Renal cortical epithelial cell (primary cell): ENCODE data around the gene LCN9. TPM values are rescaled to one million over a fixed set of nuclear protein-coding genes. Genes with fewer than 3 reads are reported as not detected.
"Not testable (repeated sequence)": the region's sequence is repeated elsewhere in the genome, so short reads cannot be mapped to it uniquely, and the experiment has no call there.

Experiments
- DNase-seq: peaks from one replicate; pipeline ENCODE4 v3.0.0-alpha.2; 2011; ENCODE audit warnings: low read depth
- total RNA-seq: library from RNA; depleted of rRNA; stranded (reverse); fragments of >200 nt; gene quantifications from 2 replicates; pipeline ENCODE4 v1.2.3, GENCODE V29; 2014

LCN9 gene
- total RNA-seq, 1 donor from 2014 or later = not detected

DNA sequence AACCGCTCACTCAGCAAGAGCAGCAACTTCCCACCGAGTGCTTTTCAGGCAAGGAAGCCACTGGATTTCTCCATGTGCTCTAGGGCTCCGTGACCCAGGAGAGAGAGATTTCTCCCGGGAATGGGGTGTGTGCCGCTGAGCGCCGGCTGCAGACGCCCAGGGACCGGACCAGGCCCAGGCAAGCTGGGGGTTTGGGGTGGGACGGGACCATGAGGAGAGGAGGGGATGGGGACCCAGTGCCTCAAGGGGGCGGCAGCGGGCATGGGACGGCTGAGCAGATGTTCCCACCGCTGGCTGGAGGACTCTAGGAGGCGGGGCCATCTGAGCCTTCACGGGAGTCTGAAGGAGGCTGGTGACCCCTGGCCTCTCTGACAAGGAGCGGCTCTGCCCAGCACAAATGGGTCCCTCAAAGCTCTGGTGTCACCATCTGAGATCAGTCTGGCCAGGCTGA lies 8.5 kb downstream of the LCN9 start:
- no peak for DNase-seq

DNA sequence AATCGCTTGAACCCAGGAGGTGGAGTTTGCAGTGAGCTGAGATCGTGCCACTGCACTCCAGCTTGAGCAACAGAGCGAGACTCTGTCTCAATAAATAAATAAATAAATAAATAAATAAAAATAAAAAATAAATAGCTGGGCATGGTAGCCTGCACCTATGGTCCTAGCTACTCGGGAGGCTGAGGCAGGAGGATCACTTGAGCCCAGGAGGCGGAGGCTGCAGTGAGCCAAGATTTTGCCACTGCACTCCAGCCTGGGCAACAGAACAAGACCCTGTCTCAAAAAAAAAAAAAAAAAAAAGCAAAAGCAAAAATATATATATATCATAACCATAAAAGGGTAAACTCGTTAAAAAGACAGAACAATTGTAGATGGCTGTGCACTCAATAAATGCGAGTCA lies 9.7 kb downstream of the LCN9 start:
- DNase-seq = not testable (repeated sequence)

DNA sequence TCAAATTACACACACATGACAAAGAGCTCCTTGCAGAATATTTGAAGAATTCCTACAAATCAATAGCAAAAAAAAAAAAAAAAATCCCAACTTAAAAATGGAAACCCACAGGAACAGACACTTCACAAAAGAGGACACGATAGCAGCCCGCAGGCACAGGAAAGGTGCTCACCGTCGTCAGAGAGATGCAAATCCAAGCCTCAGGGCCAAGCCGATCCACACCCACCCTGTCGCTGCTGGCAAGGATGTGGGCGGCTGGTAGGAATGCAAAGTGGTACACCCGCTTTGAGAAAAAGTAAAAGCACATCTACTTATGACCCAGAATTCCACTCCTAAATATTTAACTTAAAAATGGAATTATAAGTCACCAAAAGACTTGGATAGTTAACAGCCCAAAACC lies 10.8 kb downstream of the LCN9 start:
- DNase-seq = no peak

DNA sequence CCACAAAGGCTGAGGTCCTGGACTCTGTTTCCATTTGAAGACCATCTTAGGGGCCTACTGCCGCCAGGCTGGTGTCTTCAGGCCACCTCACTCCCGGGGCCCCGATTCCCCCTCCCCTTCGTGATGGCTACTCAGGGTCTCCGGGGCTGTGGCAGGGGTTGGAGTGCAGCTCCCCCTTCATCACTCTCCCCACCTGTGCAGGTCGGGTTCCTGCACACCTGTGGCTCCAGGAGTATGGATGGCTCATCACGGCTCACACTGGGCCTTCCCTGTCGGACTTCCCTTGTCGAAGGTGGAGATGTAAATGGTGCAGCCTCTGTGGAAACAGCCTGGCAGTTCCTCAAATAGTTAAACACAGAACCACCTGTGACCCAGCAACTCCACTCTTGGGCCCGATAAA lies 11.9 kb downstream of the LCN9 start:
- no peak for DNase-seq

DNA sequence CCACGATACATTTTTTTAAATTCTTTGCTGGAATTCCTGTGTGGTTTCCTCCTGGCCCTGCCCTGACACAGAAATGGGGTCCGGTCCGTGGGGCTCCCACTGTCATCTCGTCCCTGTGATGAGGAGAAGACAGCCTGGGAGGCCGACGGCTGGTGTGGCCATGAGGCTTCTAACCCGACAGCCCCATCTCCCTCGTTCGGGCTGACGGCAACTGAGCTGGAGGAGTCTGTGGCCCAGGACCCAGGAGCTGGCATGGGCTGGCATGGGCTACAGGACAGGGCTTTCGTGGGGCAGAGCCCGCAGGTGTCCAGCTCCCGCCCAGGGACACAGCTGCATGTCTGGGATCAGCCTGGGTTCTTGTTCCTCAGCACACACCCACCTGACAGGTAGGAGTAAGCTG lies 13.8 kb downstream of the LCN9 start:
- no peak for DNase-seq

DNA sequence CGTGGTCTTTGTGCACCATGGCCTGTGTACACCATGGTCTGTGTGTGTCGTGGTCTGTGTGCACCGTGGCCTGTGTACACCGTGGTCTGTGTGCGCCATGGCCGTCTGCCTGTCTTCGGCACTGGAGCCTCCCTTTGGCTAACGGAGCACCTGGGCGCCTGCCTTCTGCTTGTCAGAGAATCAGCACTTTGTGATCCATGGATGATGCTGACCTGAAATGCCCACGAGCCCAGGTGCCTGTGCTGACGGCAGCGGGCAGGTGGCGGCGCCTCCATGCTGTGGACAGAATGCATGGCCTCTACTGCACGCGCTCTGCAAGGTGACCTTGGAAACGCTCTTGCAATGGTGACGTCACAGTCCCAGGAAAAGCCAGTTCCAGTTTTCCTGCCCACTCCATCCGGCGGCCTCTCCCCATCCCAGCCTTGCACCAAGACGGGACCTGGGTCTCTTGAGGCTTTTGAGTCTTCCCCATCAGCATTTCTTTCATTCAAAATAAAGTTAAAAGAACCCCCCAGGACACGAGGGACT lies 14.6 kb downstream of the LCN9 start:
- DNase-seq = no peak

DNA sequence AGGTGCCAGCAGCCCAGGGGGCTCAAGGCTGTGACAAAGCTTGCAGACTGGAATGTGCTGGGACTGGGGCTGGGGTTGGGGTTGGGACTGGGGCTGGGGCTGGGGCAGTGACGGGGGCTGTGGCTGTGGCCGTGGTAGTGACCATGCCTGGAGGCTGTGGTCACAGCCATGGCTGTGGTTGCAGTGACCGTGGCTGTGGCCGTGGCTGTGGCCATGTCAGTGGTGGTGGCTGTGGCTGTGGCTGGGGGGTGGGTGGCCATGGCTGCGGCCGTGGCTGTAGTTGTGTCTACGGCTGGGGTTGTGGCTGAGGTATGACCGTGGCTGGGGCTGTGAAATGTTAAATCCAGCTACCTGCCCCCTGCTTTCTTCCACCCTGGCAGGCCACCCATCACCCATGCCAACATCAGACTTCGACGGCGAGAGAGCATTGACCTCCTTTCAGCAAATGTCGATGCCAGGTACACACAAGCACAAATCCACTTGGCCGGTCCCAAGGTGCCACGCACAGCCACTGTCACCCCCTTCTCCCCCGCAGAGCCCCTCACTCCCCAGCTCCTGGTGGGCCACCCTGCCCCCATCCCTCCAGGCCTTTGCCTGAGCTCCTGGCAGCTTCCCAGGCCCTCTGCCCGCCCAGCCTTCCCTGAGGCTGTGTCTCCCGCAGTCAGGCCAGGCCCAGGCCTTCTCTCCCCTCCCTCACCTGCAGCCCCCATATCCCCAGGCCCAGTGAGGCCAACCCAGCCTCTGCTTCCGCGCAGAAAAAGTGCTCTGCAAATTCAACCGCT lies 15.3 kb downstream of the LCN9 start:
- no peak for DNase-seq

DNA sequence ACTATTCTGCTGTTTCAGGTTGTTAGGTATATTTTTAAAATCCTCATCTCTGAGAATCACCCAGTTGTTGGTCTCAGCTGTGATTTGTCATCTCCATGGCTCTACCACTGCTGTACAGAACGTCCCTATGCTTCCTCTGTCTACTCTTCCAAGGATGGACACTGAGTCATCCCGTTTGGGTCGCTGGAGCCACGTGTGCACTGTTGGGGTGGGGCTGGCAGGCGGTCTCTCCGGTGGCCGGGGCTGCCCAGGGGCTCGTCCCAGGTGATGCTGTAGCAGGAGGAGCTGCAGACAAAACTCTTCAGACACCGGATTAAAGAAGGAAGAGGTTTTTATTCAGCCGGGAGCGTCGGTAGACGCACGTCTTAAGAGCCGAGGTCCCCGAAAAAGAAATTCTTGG lies 16.9 kb downstream of the LCN9 start:
- DNase-seq = no peak

DNA sequence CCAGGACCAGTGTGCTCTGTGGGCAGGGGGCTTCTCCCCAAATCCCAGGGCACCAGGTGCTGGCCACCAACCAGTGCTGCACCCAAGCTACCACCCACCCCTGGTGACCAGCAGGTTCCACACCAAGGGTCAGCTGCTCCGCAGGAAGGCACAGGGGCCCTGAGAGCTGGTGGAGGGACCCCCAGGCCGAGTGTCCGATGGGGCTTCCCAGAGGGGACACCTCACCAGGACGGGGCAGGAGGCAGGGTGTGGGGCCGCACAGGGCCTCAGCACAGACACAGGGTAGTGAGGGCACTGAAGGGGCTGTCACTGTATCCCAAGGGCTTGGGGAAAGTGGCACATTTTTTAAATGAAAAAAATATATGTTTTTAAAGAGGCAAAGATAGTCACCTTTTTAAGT lies 18.1 kb downstream of the LCN9 start:
- DNase-seq = no peak

DNA sequence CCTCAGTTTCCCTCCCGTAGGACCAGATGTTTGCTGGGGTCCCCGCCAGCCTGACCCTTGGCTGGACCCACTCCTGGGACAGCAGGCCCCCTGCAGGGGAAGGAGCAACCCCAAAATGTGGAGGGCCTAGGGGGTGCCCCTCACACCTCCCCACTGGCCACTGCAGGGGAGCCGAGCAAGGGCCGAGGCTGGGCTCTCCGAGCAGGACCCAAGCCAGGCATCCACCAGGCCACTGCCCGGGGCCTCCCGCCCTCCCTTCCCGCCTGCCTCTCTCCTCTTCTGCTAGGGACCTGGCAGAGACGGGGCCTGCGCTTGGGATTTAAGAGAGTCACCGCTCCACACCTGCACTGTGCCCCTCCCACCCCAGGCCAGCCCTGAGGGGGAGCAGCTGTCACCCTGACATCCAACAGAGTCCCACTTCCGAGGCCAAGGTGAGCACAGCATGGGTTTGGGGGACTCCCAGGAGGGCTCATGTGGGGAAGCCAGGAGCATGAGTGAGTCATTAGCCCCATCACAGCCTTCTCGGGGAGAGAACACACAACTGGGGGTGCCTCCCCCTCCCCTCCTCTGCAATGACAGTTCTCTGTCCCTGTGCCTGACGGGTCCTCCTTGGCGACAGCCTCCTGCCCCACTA lies 20.4 kb downstream of the LCN9 start:
- no peak for DNase-seq

DNA sequence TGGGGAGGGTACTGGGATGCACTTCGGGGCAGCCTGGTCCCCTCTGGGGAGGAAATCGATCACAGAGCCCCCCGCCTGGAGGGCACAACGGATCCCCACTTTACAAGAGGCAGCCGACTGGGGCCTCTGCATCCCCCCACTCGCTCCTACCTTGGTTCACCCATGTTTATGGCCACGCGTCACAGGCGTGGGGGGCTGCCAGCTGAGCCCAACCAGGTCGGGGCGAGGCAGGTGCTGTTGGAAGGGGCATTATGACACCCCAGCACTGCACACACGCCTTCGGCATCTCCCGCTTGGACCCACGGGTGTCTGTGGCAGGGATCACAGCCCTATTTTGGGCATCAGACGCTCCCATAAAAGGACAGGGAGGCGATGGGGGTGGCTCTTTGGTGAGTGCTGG lies 21.6 kb downstream of the LCN9 start:
- no peak for DNase-seq

DNA sequence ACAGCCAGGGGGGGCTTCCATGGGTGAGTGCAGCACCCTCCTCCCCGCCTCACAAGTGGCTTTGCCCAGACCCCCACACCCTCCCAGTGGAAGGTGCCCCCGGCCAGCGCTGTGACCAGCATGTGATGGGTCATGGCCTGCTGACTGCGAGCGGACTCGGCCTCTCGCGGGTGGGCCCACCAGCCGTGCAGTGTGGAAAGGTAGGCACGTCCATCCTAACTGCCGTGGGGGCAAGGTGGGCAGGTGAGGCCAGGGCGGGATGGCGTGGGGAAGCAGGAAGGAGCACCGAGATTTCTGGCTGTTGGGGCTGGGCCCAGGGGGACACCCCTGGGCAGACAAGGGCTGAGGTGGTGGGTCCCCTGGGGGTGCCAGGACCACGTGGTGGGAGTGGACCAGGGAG lies 24.1 kb downstream of the LCN9 start:
- no peak for DNase-seq

DNA sequence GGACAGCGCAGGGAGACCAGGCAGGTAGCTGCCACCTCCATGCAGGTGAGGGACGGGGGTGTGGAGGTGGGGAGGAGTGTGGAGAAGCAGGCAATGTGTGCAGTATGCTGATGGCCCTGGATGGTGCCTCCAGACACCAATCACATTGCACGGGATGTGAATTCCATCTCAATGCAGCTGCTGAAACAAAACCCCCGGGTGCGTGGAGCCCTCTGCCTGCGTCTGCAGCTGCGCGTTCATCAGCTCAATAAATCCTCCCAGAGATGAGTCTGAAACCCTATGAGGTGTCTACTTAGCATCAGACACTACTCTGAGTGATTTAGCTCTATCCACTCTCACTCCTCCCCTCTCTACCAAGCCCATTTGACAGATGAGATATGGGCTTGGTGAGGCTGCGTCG lies 25.9 kb downstream of the LCN9 start:
- DNase-seq = no peak

DNA sequence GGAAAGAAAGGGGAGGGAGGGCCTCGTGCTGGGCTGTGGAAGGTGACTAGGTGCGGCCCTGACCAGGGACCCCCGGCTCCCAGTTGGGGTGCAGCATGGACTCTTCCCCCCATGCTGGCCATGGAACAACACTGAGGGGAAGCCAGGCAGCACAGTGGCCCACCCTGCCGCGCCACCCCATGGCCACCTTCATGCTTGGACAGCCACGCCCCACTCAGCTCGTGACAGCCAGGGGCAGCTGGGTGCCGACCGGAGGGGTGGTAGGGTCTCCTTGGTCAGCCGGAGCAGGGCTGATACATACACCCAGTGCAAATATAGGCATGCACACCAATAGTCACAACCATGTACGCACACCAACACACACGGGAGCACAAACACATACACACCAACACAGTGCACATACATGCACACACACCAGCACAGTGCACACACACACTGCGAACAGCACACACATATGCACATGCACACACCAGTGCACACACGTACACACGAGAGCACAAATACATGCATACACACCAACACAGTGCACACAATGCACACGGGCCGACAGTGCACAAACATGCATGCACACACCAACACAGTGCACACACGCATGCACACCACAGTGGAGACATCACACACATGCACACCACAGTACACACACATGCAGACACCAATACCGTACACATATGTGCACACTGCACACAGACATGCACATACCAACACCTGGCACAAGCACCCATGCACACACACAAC lies 27.9 kb downstream of the LCN9 start:
- DNase-seq = no peak

DNA sequence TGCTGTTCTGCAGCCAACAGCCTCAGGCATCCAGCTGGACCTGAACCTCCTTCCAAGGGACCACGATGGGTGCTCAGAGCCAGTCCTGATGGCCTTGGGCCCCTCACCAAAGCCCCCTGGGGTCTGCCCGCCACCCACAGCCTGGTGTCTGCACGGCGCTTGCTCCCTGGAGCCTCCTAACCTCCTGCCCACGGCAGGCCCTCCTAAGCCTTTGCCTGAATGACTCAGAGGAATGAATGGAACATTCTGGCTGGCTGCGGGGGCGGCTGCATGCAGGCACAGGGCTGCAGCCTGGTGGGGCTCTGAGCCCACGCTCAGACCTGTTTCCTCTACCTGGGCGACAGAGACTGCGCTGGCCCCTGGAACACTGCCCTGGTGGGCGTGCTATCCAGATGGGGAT lies 29.3 kb downstream of the LCN9 start:
- DNase-seq = peak; percentile 7

DNA sequence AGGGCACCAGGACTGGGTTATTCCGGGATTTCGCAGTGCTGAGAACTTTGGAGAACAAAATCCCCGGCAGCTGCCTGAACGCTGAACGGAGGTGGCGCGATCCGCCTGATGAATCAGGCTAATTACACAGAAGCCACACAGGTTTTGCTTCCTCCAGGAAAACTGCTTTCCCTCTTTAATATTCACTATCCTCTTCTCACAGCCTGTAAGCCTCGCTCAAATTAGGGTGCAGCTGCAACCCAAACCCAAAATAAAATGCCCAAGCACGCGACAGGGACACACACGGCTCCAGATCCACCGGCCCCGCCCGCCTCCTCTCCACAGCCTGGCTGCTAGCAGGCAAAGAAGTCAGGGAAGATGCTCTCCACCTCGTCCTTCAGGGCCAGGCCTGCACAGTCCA lies 30.2 kb downstream of the LCN9 start:
- DNase-seq = no peak

DNA sequence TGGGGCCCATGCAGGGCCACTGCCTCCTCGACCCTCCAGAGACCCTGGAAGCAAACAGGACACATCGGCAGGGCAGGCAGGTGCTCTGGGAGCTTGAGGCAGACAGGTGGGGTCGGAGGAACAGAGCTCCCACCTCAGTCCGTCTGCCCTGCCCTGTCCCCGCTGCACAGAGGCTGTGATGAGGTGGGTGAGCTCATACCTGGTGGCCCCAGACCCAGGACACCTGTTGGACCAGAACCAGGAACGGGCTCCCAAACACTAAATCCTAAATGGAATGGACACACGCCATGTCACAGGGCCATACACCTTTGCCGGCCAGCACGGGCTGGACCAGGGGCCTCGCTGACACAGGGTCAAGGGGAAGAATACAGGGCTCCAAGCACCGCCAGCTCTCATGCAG lies 30.7 kb downstream of the LCN9 start:
- no peak for DNase-seq

DNA sequence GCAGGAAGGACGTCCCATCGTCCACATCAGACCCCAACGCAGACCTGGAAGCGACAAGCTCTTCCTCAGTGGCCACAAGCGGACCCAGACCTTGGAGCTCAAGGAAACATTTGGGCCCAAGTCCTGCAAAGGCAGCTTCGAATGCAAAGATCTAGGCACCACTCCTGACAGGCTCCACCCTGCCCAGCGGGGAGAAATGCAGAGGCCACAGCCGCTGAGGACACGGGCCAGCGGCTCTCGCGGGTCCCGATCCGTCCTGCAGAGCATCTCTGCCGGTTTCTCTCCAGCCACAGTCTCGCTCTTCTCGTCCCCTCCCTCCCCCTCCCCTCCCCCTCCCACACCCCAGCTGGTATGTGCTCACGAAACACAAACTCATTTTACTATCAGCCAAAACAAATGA lies 31.3 kb downstream of the LCN9 start:
- no peak for DNase-seq

DNA sequence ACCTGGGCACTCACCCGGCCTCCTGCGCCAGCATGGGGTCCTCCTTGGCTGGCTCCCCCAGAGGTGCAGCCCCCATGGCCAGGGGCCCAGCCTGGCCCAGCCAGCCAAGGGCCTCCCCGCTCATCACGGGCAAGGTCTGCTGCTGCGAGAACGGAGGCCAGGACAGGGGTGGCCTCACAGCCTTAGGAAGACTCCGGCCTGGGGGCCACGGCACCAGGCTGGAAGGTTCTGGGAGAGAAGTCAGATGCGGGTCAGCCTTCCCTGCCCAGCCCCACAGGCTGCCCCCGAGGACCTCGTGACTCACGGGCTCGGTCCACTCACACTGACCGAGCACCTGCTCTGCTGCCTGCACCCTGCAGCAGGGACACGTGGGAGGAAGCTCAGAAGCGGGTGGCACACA lies 31.9 kb downstream of the LCN9 start:
- DNase-seq = no peak

DNA sequence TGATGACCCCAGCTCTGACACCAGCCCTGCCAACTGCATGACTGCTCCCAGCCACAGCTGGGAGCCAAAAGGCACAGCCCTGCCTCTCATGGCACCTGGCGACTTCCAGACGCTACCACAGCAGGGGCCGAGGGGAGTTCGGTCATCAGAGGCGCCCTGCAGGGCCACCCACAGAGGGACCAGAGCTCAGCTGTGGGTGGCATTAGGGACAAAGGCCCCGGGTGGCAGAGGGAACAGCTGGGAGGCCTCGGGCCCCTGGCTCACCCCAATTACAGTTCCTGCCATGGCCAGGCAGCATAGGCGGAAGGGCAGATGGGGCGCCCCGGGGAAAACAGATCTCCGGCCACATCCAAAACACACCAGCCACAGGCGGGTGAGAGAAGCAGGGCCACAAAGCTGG lies 32.5 kb downstream of the LCN9 start:
- DNase-seq = no peak

DNA sequence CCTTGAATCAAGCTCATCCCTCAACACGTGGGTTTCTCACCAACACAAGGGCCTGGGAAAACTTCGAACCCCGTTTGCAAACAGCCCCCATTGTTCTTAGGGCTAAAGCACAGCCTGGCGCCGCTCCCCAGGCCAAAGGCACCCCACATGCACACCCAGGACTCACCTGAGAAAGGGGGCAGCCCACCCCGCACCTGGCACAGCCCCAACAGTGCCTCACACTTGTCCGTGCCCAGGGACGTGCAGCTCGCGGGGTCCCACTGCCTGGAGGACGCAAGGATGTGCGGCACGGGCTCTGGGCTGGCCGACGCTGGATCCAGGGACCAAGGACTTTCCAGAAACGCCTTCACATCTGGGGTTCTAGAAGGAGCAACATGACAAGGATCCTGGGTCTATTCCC lies 33.3 kb downstream of the LCN9 start:
- DNase-seq = no peak

DNA sequence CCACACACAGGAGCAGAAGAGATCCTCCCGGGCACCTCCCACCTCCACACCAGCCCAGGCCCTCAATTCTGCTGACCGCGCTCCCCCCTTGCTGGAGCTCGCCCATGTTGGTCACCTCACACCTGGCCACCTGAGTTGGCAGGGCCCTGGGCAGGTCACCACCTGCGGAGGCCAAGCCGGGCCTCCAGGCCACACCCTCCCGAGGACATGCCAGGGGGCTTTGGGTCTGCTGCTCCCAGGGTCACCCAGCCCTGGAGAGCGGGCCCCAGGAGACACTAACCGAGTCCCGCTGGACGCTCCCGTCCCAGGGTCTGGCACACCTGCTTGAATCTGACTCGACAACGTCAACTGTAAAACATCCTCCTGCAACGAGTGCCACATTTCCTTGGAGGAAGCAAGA lies 34.1 kb downstream of the LCN9 start:
- no peak for DNase-seq

DNA sequence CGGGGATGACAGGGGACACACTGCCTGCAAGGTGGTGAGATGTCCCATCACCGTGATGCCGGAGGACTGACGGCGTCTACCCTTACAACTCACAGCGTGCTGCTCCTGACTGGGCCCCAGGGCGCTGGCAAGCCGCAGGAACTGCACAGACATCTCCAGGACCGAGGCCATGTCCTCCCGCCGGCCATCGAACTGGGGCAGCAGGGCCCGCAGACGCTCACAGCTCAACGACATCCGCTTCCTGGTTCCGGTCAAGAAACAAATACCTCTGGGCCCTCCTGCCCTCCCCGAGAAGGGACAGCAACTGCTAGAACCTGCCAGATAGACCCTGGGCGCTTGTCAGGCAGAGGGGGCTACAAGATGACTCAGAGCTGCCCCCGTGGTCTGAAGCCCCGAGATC lies 35.1 kb downstream of the LCN9 start:
- DNase-seq = no peak
